CD4-positive, alpha-beta T cell treated with Interleukin-2 at 100 ng/mL for 4 hours (primary cell): ENCODE results near the gene TPPP3.
"Not testable (repeated sequence)": the region's sequence is repeated elsewhere in the genome, so short reads cannot be mapped to it uniquely, and the experiment has no call there.

Source experiments
- DNase-seq: peaks from one replicate; pipeline ENCODE4 v3.0.0-alpha.2; 2020; ENCODE audit warnings: low spot score

TPPP3 gene

GRCh38 chr16:67389911-67390815 is 3.1 kb downstream of the TPPP3 start:
- no peak for DNase-seq

- DNase-seq, result no peak
These were observed 4.7 kb downstream of the TPPP3 start for GRCh38 chr16:67388591-67388990.

- no peak for DNase-seq
These were observed 5.1 kb downstream of the TPPP3 start for GRCh38 chr16:67388191-67388590.

- DNase-seq, result no peak
These were observed 5.7 kb downstream of the TPPP3 start for GRCh38 chr16:67387479-67388079.

- no peak for DNase-seq
These were observed 6.3 kb downstream of the TPPP3 start for GRCh38 chr16:67386861-67387455.

- no peak for DNase-seq
These were observed 8.4 kb downstream of the TPPP3 start for GRCh38 chr16:67384778-67385510.

- DNase-seq, result no peak
These were observed 10.0 kb downstream of the TPPP3 start for GRCh38 chr16:67383284-67383683.

- no peak for DNase-seq
These were observed 14.7 kb downstream of the TPPP3 start for GRCh38 chr16:67378642-67379041.

- not testable (repeated sequence) for DNase-seq
These were observed 17.3 kb downstream of the TPPP3 start for GRCh38 chr16:67376012-67376411.

- no peak for DNase-seq
These were observed 20.6 kb downstream of the TPPP3 start for GRCh38 chr16:67372664-67373063.

GRCh38 chr16:67370661-67371060 is 22.6 kb downstream of the TPPP3 start:
- DNase-seq, result no peak

GRCh38 chr16:67364600-67365235 is 28.6 kb downstream of the TPPP3 start:
- DNase-seq, result no peak

GRCh38 chr16:67361038-67361437 is 32.3 kb downstream of the TPPP3 start:
- DNase-seq, result no peak

GRCh38 chr16:67359540-67360269 is 33.6 kb downstream of the TPPP3 start:
- DNase-seq, result not testable (repeated sequence)

- no peak for DNase-seq
These were observed 35.7 kb downstream of the TPPP3 start for GRCh38 chr16:67357561-67357960.

GRCh38 chr16:67356396-67356795 is 36.9 kb downstream of the TPPP3 start:
- no peak for DNase-seq

- DNase-seq, result not testable (repeated sequence)
These were observed 40.8 kb downstream of the TPPP3 start for GRCh38 chr16:67352463-67352862.

GRCh38 chr16:67350324-67350723 is 43.0 kb downstream of the TPPP3 start:
- DNase-seq, result no peak

GRCh38 chr16:67349172-67349571 is 44.1 kb downstream of the TPPP3 start:
- peak; percentile 43 for DNase-seq

GRCh38 chr16:67346341-67346740 is 47.0 kb downstream of the TPPP3 start:
- no peak for DNase-seq

- no peak for DNase-seq
These were observed 47.9 kb downstream of the TPPP3 start for GRCh38 chr16:67345401-67345800.
